Vagina (tissue), 2 donors: Measurements from ENCODE around the gene GRIK4. TPM values are rescaled to one million over a fixed set of nuclear protein-coding genes. Genes with fewer than 3 reads are reported as not detected.

Source experiments
- DNase-seq, 2 donors: peaks; one replicate each; pipeline ENCODE4 v3.0.0-alpha.2; 2017; ENCODE audit errors: extremely low spot score in 2 of 2
- H3K27ac ChIP-seq: fragments of 200-600 bp; sonication (generic); one replicate; pipeline ENCODE4 v1.5.1; 2019
- H3K27me3 ChIP-seq: fragments of 200-600 bp; sonication (generic); one replicate; pipeline ENCODE4 v1.5.1; 2019
- H3K36me3 ChIP-seq, 2 donors: fragments of 200-600 bp; sonication (generic); one replicate each; pipeline ENCODE4 v1.5.1; 2017 to 2019
- H3K4me1 ChIP-seq: fragments of 200-600 bp; sonication (generic); one replicate; pipeline ENCODE4 v1.5.1; 2019
- H3K4me3 ChIP-seq, 2 donors: fragments of 200-600 bp; sonication (generic); 1 replicate in 1 of 2; 2 replicates in 1 of 2; pipeline ENCODE4 v1.5.1; 2016 to 2019
- H3K9me3 ChIP-seq: fragments of 200-600 bp; sonication (generic); one replicate; pipeline ENCODE4 v1.5.1; 2019
- POLR2A ChIP-seq, 2 donors: fragments of 450-650 bp; IDR thresholded peaks; one replicate each; pipeline ENCODE4 v1.6.1; 2017; ENCODE audit warnings: antibody characterized with exemption in 2 of 2, mild to moderate bottlenecking in 2 of 2, moderate library complexity in 2 of 2
- POLR2AphosphoS5 ChIP-seq, 2 donors: sonication (generic); formaldehyde crosslinking; IDR thresholded peaks; one replicate each; pipeline ENCODE4 v1.9.0; 2017; ENCODE audit warnings: antibody characterized with exemption in 2 of 2, mild to moderate bottlenecking in 2 of 2, low read depth in 1 of 2; ENCODE audit not compliant: insufficient read depth in 1 of 2
- intact Hi-C: fragments of 100-400 bp; cut with DNase I; formaldehyde crosslinking; loops from one replicate; pipeline ENCODE4 v1.15.1; 2023
- total RNA-seq: library from RNA; depleted of rRNA; stranded (reverse); fragments of >200 nt; gene quantifications from one replicate; pipeline ENCODE4 v1.2.3, GENCODE V29; 2016
- TF ChIP-seq, protein P1 (sequence below), 3 experiments: fragments of 450-650 bp in 2 of 3; fragments of 200-600 bp in 1 of 3; sonication (generic) in 1 of 3; IDR thresholded peaks; one replicate each; pipeline ENCODE4 v1.5.1; 2017 to 2019; ENCODE audit warnings: antibody characterized with exemption in 3 of 3, mild to moderate bottlenecking in 2 of 3, moderate library complexity in 2 of 3

GRIK4 gene
- total RNA-seq, 1 donor from 2014 or later: 0.25 TPM

- H3K36me3 ChIP-seq: no peaks in the 10 kb centered on the region
- H3K9me3 ChIP-seq: no peaks in the 10 kb centered on the region
- no peak overlapping the region for H3K4me3 ChIP-seq
- TF ChIP-seq, protein P1, sequence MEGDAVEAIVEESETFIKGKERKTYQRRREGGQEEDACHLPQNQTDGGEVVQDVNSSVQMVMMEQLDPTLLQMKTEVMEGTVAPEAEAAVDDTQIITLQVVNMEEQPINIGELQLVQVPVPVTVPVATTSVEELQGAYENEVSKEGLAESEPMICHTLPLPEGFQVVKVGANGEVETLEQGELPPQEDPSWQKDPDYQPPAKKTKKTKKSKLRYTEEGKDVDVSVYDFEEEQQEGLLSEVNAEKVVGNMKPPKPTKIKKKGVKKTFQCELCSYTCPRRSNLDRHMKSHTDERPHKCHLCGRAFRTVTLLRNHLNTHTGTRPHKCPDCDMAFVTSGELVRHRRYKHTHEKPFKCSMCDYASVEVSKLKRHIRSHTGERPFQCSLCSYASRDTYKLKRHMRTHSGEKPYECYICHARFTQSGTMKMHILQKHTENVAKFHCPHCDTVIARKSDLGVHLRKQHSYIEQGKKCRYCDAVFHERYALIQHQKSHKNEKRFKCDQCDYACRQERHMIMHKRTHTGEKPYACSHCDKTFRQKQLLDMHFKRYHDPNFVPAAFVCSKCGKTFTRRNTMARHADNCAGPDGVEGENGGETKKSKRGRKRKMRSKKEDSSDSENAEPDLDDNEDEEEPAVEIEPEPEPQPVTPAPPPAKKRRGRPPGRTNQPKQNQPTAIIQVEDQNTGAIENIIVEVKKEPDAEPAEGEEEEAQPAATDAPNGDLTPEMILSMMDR (IDR thresholded peaks at IDR 0.05): no peak
- TF ChIP-seq POLR2A (IDR thresholded peaks at IDR 0.05) (no peak), POLR2AphosphoS5 (IDR thresholded peaks at IDR 0.05; ENCODE audit: insufficient read depth in 1 of 2, low read depth in 1 of 2) (no peak)
- no peak overlapping the region for H3K27ac ChIP-seq
- intact Hi-C loops: no loop called here
- no peak for DNase-seq
- H3K27me3 ChIP-seq: no peaks in the 10 kb centered on the region
- peaks cover 32% of the 10 kb centered on the region for H3K4me1 ChIP-seq
These were observed 372.8 kb downstream of the GRIK4 start for GRCh38 chr11:120884154-120885020.

DNA sequence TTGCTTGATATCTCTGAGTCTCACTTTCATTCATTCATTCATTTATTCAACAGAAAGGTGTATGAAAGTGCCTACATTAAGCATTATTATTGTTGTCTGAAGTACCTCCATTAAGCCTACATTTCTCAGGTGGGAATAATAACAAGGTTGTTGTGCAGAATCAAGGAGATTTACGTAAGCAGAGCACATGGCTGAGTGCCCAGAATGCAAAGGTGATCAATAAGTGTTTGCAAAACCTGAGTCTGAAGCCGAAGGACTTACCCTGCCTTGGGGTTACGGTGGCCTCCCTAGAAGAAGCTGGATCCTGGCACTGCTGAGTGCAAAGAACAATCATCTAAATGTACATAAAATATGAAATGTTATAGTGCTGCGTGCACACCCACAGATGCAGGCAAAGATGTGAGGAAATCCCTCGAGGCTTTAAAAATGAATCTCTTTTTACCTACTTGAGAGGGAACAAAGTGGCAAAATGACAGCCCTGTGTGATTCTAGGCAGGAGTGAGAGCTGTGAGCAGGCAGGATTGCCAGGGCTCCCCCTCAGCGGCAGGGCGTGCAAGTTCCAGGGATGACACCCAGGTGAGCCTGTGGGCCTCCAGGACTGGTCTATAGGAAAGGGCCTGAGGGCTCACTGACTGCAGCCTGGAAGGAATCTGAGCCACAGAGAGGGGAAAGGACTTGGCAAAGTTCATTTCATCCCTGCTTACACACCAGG is 379.2 kb downstream of the GRIK4 start:
- H3K36me3 ChIP-seq: no peaks in the 10 kb centered on the region
- intact Hi-C loops: no loop called here
- no peak for DNase-seq
- H3K4me3 ChIP-seq: no peak overlapping the region
- H3K4me1 ChIP-seq: no peaks in the 10 kb centered on the region
- H3K9me3 ChIP-seq: no peaks in the 10 kb centered on the region
- H3K27me3 ChIP-seq: no peaks in the 10 kb centered on the region
- H3K27ac ChIP-seq: no peak overlapping the region
- TF ChIP-seq POLR2AphosphoS5 (IDR thresholded peaks at IDR 0.05; ENCODE audit: insufficient read depth in 1 of 2, low read depth in 1 of 2) (no peak), POLR2A (IDR thresholded peaks at IDR 0.05) (no peak)
- TF ChIP-seq, protein P1 (IDR thresholded peaks at IDR 0.05): no peak

DNA sequence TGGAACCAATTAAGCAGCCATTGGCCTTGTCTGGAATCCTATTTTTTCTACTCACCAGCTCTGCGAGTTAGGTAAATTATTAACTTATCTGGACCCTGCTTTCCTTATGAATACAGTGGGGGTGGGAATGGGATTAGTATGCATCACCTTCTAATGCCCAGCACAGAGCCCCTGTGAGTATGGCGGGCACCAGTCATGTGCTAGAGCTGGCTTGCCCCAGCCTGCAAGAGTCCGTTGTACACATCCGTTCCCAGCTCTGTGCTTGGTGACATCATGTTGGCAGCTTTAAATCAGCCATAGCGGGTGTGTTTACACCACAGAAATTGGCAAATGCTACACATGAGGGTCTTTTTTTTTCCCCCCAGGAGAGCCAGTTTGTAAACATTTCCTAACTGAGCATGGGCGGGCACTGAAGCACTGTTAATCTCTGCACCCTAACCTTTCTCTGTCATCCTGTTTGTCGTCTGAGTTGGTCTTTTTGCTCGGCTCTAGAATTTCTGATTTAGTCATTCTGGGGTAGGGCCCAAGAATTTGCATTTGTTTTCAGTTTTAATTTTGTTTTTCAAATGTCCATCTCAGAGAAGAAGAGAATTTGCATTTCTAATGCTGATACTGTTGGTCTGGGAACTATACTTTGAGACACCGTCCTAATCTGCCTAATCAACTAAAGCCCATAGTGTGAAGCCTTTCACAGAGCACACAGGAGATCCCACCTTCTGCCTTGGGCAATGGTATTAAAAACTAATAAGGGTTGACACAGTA is 382.1 kb downstream of the GRIK4 start:
- Histone ChIP-seq H3K27ac (no peak overlapping the region), H3K4me3 (no peak overlapping the region), H3K27me3 (no peaks in the 10 kb centered on the region), H3K36me3 (no peaks in the 10 kb centered on the region), H3K9me3 (no peaks in the 10 kb centered on the region), H3K4me1 (no peaks in the 10 kb centered on the region)
- no peak for DNase-seq
- no peak for TF ChIP-seq POLR2AphosphoS5 (IDR thresholded peaks at IDR 0.05; ENCODE audit: insufficient read depth in 1 of 2, low read depth in 1 of 2)
- no peak for TF ChIP-seq POLR2A (IDR thresholded peaks at IDR 0.05)
- TF ChIP-seq, protein P1 (IDR thresholded peaks at IDR 0.05): no peak
- intact Hi-C loops: no loop called here

DNA sequence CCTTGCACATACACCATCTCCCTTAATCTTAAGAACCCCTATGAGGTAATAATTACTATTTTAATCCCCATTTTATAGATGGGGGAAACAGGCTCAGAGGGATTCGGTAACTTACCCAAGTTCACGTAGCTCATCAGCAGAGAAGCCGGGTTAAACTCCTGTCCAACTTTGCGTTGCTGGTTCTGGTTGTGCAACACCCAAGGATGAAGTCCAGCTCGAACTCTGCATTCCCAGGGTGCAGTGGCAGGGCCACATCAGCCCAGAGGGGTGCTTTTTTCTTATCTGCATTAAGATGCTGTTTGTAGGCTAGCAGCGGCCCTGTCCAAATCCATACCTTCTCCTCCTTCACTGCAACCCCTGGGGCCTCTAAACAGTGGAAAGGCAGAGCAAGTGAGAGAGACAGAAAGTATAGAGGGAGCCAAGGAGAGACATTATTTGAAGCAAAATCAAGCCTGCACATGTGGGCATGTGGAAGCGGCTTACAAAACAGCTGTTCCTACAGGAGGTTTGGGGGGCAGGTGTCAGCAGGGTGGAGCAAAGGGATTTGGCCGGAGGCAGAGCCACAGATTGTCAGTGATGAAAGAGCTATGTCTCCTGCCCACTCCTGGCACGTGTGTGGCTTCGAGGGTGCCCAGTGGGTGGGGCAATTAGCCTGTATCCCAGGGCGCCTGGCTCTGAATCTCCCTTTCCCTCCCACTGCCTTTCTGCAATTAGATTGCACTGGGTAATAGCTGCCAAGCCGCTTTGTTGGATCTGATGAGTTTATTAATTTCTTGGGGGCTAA is 382.8 kb downstream of the GRIK4 start:
- intact Hi-C loops: no loop called here
- H3K9me3 ChIP-seq: no peaks in the 10 kb centered on the region
- no peaks in the 10 kb centered on the region for H3K27me3 ChIP-seq
- no peak for DNase-seq
- no peaks in the 10 kb centered on the region for H3K4me1 ChIP-seq
- no peaks in the 10 kb centered on the region for H3K36me3 ChIP-seq
- H3K27ac ChIP-seq: no peak overlapping the region
- TF ChIP-seq, protein P1 (IDR thresholded peaks at IDR 0.05): no peak
- TF ChIP-seq POLR2A (IDR thresholded peaks at IDR 0.05) (no peak), POLR2AphosphoS5 (IDR thresholded peaks at IDR 0.05; ENCODE audit: insufficient read depth in 1 of 2, low read depth in 1 of 2) (no peak)
- no peak overlapping the region for H3K4me3 ChIP-seq
